ENCODE measurements around the gene CD200R1L.

The CD200R1L gene

DNA sequence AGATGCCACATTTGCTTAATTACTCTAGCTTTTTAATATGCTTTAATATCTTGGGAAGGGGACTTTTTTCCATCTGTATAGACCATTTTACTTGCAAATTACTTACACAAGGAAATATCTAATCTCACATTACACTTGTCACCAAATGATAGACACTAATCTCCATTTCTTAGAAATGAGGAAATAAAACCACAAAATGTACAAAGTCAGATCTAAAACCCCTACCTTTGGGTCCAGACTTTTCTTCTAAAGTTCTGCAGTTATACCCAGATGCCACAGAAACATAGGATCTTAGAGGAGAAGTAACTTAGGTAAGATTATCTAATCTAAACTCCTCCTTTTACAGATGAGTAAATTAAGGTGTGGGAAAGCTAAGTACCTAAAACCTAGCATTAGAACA, 44.3 kb downstream of the CD200R1L start:
- Histone ChIP-seq H3K4me1 (ENCODE audit: control insufficient read depth, insufficient read depth, low read length) (no peaks in the 10 kb centered on the region), H3K4me3 (ENCODE audit: low read depth, low read length) (no peak overlapping the region), H3K27ac (ENCODE audit: extremely low read depth, low read depth, low read length) (no peak overlapping the region), H3K9me3 (ENCODE audit: control insufficient read depth, insufficient read depth, low read depth, low read length) (no peaks in the 10 kb centered on the region), H3K36me3 (ENCODE audit: control insufficient read depth in 2 of 2, insufficient read depth in 1 of 2, low read length in 2 of 2) (no peaks in the 10 kb centered on the region)
- no peak for TF ChIP-seq ZNF777 (tag by site-specific recombination; IDR thresholded peaks at IDR 0.05; ENCODE audit: borderline replicate concordance)
- no peak for TF ChIP-seq ZNF544 (tag by site-specific recombination; IDR thresholded peaks at IDR 0.05)
- TF ChIP-seq, protein P1, sequence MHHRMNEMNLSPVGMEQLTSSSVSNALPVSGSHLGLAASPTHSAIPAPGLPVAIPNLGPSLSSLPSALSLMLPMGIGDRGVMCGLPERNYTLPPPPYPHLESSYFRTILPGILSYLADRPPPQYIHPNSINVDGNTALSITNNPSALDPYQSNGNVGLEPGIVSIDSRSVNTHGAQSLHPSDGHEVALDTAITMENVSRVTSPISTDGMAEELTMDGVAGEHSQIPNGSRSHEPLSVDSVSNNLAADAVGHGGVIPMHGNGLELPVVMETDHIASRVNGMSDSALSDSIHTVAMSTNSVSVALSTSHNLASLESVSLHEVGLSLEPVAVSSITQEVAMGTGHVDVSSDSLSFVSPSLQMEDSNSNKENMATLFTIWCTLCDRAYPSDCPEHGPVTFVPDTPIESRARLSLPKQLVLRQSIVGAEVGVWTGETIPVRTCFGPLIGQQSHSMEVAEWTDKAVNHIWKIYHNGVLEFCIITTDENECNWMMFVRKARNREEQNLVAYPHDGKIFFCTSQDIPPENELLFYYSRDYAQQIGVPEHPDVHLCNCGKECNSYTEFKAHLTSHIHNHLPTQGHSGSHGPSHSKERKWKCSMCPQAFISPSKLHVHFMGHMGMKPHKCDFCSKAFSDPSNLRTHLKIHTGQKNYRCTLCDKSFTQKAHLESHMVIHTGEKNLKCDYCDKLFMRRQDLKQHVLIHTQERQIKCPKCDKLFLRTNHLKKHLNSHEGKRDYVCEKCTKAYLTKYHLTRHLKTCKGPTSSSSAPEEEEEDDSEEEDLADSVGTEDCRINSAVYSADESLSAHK (tag by site-specific recombination; IDR thresholded peaks at IDR 0.05): no peak
- TF ChIP-seq ZNF132 (tag by site-specific recombination; IDR thresholded peaks at IDR 0.05; ENCODE audit: borderline replicate concordance): no peak
- TF ChIP-seq ZNF202 (tag by site-specific recombination; IDR thresholded peaks at IDR 0.05; ENCODE audit: borderline replicate concordance): no peak
- TF ChIP-seq, protein P2, sequence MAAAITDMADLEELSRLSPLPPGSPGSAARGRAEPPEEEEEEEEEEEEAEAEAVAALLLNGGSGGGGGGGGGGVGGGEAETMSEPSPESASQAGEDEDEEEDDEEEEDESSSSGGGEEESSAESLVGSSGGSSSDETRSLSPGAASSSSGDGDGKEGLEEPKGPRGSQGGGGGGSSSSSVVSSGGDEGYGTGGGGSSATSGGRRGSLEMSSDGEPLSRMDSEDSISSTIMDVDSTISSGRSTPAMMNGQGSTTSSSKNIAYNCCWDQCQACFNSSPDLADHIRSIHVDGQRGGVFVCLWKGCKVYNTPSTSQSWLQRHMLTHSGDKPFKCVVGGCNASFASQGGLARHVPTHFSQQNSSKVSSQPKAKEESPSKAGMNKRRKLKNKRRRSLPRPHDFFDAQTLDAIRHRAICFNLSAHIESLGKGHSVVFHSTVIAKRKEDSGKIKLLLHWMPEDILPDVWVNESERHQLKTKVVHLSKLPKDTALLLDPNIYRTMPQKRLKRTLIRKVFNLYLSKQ (tag by site-specific recombination; IDR thresholded peaks at IDR 0.05; ENCODE audit: borderline replicate concordance): no peak
- TF ChIP-seq, protein P3, sequence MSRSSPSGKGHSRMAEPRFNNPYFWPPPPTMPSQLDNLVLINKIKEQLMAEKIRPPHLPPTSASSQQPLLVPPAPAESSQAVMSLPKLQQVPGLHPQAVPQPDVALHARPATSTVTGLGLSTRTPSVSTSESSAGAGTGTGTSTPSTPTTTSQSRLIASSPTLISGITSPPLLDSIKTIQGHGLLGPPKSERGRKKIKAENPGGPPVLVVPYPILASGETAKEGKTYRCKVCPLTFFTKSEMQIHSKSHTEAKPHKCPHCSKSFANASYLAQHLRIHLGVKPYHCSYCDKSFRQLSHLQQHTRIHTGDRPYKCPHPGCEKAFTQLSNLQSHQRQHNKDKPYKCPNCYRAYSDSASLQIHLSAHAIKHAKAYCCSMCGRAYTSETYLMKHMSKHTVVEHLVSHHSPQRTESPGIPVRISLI (tag by site-specific recombination; IDR thresholded peaks at IDR 0.05): no peak
- no peak for TF ChIP-seq ZNF211 (tag by site-specific recombination; IDR thresholded peaks at IDR 0.05; ENCODE audit: low read depth)
- TF ChIP-seq PRDM1 (tag by site-specific recombination; IDR thresholded peaks at IDR 0.05): no peak
- TF ChIP-seq ZNF146 (tag by site-specific recombination; IDR thresholded peaks at IDR 0.05): no peak
- no peak for TF ChIP-seq ZNF48 (tag by site-specific recombination; IDR thresholded peaks at IDR 0.05)
- TF ChIP-seq ZNF169 (tag by site-specific recombination; IDR thresholded peaks at IDR 0.05): no peak
- CTCF ChIA-PET: interaction anchor here (0.7 kb wide), 1 partner anchor 665 kb away, joined by 3 read pairs; no protein-coding TSS in a partner anchor
- POLR2A ChIA-PET: no interaction called here

DNA sequence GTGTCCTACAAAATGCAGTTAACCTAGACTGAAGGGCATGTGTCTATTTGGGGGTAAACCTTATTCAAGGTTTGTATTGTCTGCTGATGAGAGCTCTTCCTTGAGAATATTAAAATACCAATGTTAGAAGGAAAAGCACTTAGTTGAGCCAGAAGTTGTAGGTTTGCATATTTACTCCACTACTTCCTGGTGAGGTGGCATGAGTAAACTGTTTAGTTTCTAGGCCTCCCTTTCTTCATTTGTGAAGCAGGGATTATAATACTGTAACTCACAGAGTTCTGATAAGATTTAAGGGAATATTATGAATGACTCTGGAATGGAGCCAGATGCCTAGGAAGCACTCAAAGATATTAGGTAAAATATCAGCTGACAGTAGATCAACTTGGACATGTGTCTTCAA, 46.7 kb downstream of the CD200R1L start:
- H3K9me3 ChIP-seq (ENCODE audit: control insufficient read depth, insufficient read depth, low read depth, low read length): no peaks in the 10 kb centered on the region
- CTCF ChIA-PET: interaction anchor here (0.6 kb wide), 2 partner anchors 64 to 709 kb away, joined by 3 to 4 read pairs; no protein-coding TSS in a partner anchor
- no peak for TF ChIP-seq KLF10 (tag by site-specific recombination; IDR thresholded peaks at IDR 0.05)
- H3K27ac ChIP-seq (ENCODE audit: extremely low read depth, low read depth, low read length): no peak overlapping the region
- no peaks in the 10 kb centered on the region for H3K4me1 ChIP-seq (ENCODE audit: control insufficient read depth, insufficient read depth, low read length)
- POLR2A ChIA-PET: no interaction called here
- H3K4me3 ChIP-seq (ENCODE audit: low read depth, low read length): no peak overlapping the region
- no peaks in the 10 kb centered on the region for H3K36me3 ChIP-seq (ENCODE audit: control insufficient read depth in 2 of 2, insufficient read depth in 1 of 2, low read length in 2 of 2)

DNA sequence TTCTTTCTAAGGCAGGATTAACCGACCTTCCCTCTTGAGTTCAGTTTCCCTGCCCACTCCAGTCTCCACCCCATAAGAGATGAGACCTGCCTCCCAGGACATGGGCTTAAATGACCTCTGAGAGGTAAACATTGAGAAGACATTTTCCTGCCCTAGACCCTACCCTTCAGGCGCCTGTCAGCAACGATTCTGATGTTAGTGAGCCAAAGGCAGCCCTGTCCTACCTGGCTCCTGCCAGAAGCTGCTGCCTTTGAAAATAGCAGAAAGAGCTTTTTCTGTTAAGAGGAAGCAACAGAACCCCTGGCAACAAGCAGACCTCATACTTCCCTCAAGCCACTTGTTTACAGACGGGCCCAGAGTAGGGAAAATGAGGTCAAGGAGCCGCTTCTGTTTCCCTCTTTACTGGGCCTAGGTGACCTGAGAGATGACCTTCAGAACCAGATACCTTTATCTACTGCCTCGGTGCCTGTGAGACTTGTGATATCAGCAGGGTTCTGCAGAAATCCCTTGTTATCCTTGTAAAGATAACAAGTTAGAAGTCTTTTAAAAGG, 52.0 kb downstream of the CD200R1L start:
- ChIA-PET CTCF (interaction anchor here (1.7 kb wide), 1 partner anchor 60 kb away, joined by 5 read pairs; no protein-coding TSS in a partner anchor), POLR2A (no interaction called here)
- 0 out of 2 replicates have a peak, but pooled peaks cover 5% of the 10 kb centered on the region for H3K4me1 ChIP-seq (ENCODE audit: control insufficient read depth, insufficient read depth, low read length)
- H3K9me3 ChIP-seq (ENCODE audit: control insufficient read depth, insufficient read depth, low read depth, low read length): no peaks in the 10 kb centered on the region
- H3K4me3 ChIP-seq (ENCODE audit: low read depth, low read length): no peak overlapping the region
- H3K36me3 ChIP-seq (ENCODE audit: control insufficient read depth in 2 of 2, insufficient read depth in 1 of 2, low read length in 2 of 2): no peaks in the 10 kb centered on the region
- no peak overlapping the region for H3K27ac ChIP-seq (ENCODE audit: extremely low read depth, low read depth, low read length)
- TF ChIP-seq SP3 (tag by site-specific recombination; IDR thresholded peaks at IDR 0.05) (no peak), FEZF1 (tag by site-specific recombination; IDR thresholded peaks at IDR 0.05) (no peak), ZNF354C (tag by site-specific recombination; IDR thresholded peaks at IDR 0.05; ENCODE audit: borderline replicate concordance, low read depth) (no peak), MZF1 (tag by site-specific recombination; IDR thresholded peaks at IDR 0.05; ENCODE audit: borderline replicate concordance) (no peak), ZNF202 (tag by site-specific recombination; IDR thresholded peaks at IDR 0.05; ENCODE audit: borderline replicate concordance) (no peak), ZNF19 (tag by site-specific recombination; IDR thresholded peaks at IDR 0.05; ENCODE audit: low read depth) (no peak), ZNF2 (tag by site-specific recombination; IDR thresholded peaks at IDR 0.05) (no peak), GLIS2 (tag by site-specific recombination; IDR thresholded peaks at IDR 0.05) (no peak), ZNF677 (tag by site-specific recombination; IDR thresholded peaks at IDR 0.05) (no peak), OVOL3 (tag by site-specific recombination; IDR thresholded peaks at IDR 0.05) (no peak)
- TF ChIP-seq, protein P4, sequence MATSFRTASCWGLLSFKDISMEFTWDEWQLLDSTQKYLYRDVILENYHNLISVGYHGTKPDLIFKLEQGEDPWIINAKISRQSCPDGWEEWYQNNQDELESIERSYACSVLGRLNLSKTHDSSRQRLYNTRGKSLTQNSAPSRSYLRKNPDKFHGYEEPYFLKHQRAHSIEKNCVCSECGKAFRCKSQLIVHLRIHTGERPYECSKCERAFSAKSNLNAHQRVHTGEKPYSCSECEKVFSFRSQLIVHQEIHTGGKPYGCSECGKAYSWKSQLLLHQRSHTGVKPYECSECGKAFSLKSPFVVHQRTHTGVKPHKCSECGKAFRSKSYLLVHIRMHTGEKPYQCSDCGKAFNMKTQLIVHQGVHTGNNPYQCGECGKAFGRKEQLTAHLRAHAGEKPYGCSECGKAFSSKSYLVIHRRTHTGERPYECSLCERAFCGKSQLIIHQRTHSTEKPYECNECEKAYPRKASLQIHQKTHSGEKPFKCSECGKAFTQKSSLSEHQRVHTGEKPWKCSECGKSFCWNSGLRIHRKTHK (tag by site-specific recombination; IDR thresholded peaks at IDR 0.05): no peak
- TF ChIP-seq, protein P5, sequence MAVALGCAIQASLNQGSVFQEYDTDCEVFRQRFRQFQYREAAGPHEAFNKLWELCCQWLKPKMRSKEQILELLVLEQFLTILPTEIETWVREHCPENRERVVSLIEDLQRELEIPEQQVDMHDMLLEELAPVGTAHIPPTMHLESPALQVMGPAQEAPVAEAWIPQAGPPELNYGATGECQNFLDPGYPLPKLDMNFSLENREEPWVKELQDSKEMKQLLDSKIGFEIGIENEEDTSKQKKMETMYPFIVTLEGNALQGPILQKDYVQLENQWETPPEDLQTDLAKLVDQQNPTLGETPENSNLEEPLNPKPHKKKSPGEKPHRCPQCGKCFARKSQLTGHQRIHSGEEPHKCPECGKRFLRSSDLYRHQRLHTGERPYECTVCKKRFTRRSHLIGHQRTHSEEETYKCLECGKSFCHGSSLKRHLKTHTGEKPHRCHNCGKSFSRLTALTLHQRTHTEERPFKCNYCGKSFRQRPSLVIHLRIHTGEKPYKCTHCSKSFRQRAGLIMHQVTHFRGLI (tag by site-specific recombination; IDR thresholded peaks at IDR 0.05): no peak
